Measurements from ENCODE around the gene PFKFB3.

Gene PFKFB3

DNA sequence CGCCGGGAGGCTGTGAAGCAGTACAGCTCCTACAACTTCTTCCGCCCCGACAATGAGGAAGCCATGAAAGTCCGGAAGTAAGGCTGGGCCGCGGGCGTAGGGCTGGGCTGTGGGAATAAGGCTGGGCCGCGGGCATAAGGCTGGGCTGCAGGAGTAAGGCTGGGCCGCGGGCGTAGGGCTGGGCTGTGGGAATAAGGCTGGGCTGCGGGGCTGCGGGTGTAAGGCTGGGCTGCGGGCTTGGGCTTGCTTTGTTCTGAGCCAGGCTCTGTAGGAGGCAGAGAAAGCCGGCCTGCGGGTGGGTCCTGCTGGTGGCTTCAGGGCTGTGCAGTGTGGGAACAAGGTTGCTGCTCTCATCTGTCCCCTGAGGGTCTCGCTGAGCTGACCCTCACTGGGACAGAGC, 12.5 kb downstream of the PFKFB3 start:
- in situ Hi-C loops (cut with MboI; ENCODE audit: low pct_unique_long_range_greater_than_20kb, low sequenced_read_pairs) = loop anchor here (25.0 kb wide), 1 partner anchor 172 kb away; no protein-coding TSS in a partner anchor
- no peak for DNase-seq

DNA sequence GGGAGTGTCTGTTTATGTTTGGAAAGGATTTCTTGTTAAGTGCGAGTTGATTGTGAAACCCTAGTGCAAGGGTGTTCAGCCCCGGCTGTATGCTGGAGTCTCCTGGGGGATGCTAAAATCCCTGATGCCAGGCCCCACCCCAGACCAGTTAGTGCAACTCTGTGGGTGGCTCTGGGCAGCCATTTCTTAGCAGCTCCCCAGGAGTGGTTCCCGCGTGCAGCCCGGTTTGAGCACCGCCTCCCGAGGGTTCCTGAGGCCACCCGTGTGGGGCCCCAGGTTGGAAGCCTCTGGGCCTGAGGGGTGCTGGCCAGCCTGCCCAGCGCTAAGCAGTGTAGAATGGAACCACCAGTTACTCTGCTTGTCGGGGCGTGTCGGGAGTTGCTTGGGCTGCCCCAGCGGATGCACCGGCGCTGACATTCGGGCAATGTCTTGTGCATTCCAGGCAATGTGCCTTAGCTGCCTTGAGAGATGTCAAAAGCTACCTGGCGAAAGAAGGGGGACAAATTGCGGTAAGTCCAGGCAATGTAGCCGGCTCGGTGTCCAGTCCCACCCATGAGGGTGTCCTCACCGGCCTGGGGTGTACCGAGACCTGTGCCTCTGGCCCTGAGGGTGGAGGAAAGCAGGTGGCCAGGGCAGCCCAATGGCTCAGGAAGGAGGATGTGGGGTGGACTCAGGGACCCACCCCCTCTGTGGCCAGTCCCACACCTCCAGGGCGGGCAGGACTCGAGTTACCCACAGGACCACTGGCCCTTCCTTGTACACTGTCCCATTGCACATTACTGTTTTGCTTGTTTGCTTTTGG, 13.2 kb downstream of the PFKFB3 start:
- DNase-seq = no peak
- in situ Hi-C loops (cut with MboI; ENCODE audit: low pct_unique_long_range_greater_than_20kb, low sequenced_read_pairs) = loop anchor here (25.0 kb wide), 1 partner anchor 171 kb away; no protein-coding TSS in a partner anchor

DNA sequence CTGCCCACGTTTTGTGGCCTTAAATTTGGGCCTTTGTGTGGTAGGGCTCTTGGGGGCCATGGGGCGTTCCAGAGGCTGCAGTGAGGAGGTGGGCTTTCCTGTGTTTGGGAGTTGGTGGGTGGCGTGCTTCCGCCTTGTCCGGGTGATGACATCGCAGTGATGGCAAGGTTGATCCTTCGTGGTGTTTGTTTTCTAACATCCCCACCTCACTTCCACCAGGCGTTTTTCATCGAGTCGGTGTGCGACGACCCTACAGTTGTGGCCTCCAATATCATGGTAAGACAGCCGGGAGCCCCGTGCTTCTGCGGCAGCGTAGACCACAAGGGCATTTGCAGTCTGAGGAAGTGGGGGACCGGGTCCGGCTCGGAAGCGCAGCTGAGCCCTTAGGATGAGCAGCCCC, 14.2 kb downstream of the PFKFB3 start:
- no peak for DNase-seq
- in situ Hi-C loops (cut with MboI; ENCODE audit: low pct_unique_long_range_greater_than_20kb, low sequenced_read_pairs) = loop anchor here (25.0 kb wide), 1 partner anchor 170 kb away; no protein-coding TSS in a partner anchor

DNA sequence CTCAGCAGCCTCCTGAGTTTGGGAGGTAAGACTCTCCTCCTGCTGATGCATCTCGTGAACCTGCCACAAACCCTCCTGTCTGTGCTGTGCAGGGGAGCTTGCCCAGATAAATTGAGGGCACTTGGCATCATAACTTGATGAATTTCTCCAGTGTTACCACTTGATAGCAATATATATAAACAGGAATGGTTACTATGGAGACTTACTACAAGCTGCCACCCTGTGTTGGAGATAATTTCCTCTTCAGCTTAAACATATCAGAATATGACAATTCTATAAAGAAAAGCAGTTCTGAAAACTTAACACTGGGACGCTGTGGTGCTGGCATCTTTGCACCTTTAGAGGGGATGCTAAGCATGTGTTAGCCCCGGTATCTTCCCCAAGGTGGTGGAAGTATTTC, 14.9 kb downstream of the PFKFB3 start:
- in situ Hi-C loops (cut with MboI; ENCODE audit: low pct_unique_long_range_greater_than_20kb, low sequenced_read_pairs) = loop anchor here (25.0 kb wide), 1 partner anchor 170 kb away; no protein-coding TSS in a partner anchor
- no peak for DNase-seq

DNA sequence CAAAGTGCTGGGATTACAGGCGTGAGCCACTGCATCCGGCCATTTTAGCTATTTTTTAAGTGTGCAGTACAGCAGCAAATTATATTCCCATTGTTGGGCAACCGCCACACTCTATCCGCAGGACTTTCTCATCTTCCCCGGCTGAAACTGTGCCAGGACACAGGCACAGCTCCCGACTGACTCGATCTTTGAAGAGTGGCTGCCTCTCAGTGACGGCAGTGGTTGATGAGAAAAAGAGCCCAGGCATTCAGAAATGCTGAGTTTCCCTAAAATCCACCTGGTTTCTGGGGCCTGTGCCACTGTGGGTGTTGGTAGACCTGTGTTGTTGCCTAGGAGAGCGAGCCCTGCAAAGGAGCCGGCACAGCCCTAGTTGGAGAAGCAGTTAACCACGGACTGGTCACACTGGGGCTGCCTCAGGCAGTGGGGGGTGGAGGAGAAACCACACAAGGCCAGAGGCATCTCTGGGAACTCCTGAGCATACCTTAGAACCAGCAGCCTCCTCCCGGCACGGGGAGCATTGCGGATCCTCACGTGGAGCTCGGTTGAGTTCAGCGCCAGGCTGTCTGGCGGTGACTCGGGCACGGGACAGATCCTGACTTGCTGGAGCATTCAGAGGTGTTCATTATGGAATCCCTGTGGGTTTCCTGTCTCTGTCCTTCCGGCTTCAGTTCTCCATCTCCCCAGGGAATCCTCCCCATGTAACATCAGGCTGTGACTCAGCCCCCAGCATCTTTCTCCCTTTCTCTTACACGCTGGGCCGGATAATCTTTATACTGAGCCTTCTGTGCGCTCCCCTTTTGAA, 16.2 kb downstream of the PFKFB3 start:
- no peak for DNase-seq
- in situ Hi-C loops (cut with MboI; ENCODE audit: low pct_unique_long_range_greater_than_20kb, low sequenced_read_pairs) = loop anchor here (25.0 kb wide), 1 partner anchor 168 kb away; no protein-coding TSS in a partner anchor

DNA sequence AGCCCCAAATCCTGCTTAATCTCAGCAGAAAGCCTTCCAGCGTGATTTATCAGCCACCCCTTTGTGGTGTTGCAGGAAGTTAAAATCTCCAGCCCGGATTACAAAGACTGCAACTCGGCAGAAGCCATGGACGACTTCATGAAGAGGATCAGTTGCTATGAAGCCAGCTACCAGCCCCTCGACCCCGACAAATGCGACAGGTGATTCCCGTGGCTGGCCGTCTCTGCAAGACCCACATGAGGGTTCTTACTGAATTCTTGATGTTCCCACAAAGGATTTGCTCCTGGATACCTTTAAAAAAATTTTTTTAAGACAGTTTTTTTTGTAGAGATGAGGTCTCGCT, 16.7 kb downstream of the PFKFB3 start:
- in situ Hi-C loops (cut with MboI; ENCODE audit: low pct_unique_long_range_greater_than_20kb, low sequenced_read_pairs) = loop anchor here (25.0 kb wide), 1 partner anchor 168 kb away; no protein-coding TSS in a partner anchor
- no peak for DNase-seq

DNA sequence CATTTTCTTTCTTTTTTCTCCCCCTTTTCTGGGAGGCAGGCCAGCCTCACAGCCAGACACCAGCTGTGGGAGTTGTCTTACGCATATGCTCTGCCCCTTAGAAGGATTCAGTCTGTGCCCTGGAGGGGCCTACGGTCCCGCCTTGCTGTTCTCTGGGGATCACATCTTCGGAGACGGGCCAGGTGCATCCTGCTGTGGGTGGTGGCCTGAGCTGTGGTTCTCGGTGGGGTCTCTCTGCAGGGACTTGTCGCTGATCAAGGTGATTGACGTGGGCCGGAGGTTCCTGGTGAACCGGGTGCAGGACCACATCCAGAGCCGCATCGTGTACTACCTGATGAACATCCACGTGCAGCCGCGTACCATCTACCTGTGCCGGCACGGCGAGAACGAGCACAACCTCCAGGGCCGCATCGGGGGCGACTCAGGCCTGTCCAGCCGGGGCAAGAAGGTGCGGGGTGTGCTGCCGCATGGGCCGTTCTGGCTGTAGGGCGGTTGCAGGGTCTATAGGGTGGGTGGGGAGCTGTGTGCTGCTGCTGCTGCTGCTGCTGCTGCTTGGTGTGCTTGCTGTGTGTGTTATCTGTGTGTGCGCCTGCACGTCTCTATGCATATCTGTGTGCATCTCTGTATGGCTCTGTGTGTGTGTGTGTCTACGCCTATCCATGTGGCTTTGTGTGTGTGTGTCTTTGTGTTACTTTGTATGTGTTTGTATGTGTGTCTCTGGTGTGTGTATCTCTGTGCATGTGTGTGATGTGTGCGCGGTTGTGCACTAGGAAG, 17.9 kb downstream of the PFKFB3 start:
- in situ Hi-C loops (cut with MboI; ENCODE audit: low pct_unique_long_range_greater_than_20kb, low sequenced_read_pairs) = loop anchor here (25.0 kb wide), 1 partner anchor 167 kb away; no protein-coding TSS in a partner anchor
- no peak for DNase-seq

DNA sequence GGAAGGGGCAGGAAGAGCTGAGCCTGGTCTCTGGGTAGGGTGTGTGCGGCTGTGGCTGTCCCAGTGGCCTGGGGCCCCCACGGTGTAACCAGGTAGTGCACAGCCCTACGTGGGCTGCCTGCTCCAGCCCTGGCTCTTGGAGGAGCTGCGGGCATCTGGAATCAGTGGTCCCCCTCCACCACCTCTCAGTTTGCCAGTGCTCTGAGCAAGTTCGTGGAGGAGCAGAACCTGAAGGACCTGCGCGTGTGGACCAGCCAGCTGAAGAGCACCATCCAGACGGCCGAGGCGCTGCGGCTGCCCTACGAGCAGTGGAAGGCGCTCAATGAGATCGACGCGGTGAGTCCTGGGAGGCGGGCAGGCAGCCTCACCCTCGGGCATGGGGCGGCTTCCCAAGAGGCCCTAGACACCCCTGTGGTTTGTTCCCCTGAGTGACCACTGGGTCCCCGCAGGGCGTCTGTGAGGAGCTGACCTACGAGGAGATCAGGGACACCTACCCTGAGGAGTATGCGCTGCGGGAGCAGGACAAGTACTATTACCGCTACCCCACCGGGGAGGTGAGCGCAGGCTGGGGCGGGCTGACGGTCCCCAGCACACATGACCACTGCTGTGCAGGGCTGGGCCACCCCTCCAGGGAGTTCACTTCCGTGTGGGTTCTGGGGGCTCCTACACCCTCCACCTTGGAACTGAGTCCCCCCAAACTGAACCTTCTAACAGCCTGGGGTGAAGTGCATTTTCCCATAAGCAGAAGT, 18.6 kb downstream of the PFKFB3 start:
- in situ Hi-C loops (cut with MboI; ENCODE audit: low pct_unique_long_range_greater_than_20kb, low sequenced_read_pairs) = loop anchor here (25.0 kb wide), 1 partner anchor 166 kb away; no protein-coding TSS in a partner anchor
- DNase-seq = no peak

DNA sequence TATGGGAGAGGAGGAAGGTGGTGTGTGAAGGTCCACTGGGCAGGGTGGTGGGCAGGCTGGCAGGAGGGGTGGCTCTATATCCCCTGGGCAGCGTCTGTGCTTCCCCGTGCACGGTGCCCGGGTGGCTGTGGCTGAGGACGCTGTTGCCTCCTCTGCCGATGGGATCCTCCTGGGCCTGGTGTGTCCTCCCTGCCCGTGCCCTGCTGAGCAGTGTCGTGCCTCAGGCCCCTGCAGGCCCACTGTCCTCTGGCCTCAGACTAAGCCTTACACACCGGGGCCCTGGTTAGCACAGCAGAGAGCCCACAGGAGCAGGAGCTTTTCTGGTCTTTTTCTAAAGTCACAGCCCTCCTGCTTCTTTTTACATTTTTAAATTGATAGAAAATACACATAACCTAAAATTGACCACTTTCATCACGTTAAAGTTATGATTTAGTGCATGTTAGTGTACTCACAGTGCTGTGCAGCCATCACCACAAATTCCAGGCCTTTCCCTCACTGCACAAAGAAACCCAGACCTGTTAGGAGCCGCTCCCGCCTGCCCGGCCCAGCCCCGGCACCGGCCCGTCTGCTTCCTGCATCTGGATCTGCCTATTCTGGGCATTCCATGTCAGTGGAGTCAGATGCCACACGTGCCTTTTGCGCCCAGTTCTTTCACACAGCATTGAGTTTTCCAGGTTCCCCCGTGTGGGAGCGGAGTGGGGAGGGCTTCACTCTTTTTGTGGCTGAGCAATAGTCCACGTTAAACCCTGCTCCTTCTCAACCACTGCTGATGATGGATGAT, 19.4 kb downstream of the PFKFB3 start:
- no peak for DNase-seq
- in situ Hi-C loops (cut with MboI; ENCODE audit: low pct_unique_long_range_greater_than_20kb, low sequenced_read_pairs) = loop anchor here (25.0 kb wide), 1 partner anchor 165 kb away; no protein-coding TSS in a partner anchor

DNA sequence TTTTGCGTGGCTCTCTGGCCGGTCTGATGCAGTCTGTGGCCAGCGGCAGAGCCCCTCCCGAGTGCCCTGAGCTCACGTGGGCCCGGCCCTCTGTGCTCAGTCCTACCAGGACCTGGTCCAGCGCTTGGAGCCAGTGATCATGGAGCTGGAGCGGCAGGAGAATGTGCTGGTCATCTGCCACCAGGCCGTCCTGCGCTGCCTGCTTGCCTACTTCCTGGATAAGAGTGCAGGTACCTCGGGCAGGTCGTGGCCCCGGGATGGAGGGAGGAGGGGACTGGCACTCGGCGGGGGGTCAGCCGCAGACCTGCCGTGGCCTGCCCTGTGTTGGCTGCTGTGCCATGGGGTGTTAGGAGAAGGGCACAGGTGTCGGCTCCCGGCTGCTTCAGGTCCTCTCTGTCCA, 20.0 kb downstream of the PFKFB3 start:
- no peak for DNase-seq
- in situ Hi-C loops (cut with MboI; ENCODE audit: low pct_unique_long_range_greater_than_20kb, low sequenced_read_pairs) = loop anchor here (25.0 kb wide), 1 partner anchor 165 kb away; no protein-coding TSS in a partner anchor

DNA sequence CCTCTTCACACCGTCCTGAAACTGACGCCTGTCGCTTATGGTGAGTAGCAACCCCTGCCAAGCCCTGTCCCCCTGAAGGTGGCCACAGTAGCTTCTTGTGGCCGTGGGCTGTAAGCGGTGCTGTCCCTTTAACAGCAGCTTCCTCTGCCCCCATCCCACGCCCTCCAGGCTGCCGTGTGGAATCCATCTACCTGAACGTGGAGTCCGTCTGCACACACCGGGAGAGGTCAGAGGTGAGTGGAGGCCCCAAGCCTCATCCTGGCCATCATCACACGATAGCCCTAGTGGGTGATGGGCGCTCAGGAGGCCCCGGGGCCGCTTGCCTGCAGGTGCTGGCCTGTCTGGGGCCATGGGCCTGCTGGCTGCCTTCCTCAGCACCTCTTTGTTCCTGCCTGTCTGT, 21.2 kb downstream of the PFKFB3 start:
- DNase-seq = no peak
- in situ Hi-C loops (cut with MboI; ENCODE audit: low pct_unique_long_range_greater_than_20kb, low sequenced_read_pairs) = loop anchor here (25.0 kb wide), 1 partner anchor 163 kb away; no protein-coding TSS in a partner anchor

DNA sequence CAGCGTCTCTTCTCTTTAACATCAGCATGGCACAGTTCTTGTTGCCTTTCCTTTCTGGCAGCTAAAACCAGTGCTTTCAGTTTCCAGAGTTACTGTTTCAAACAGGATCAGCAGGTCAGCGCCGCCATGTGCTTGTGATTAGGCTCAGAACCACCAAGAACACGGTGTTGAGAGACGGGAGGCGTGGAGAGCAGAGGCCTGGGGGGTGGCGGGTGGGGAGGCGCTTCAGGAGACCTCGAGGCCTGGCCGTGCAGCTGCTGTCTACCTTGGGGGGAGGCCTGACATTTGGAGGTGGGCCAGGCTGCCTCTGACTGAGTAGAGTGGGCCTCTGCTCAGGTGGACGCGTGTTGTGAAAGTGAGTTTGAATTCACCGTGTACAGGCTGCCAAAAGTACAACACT, 22.0 kb downstream of the PFKFB3 start:
- no peak for DNase-seq
- in situ Hi-C loops (cut with MboI; ENCODE audit: low pct_unique_long_range_greater_than_20kb, low sequenced_read_pairs) = loop anchor here (25.0 kb wide), 1 partner anchor 163 kb away; no protein-coding TSS in a partner anchor

DNA sequence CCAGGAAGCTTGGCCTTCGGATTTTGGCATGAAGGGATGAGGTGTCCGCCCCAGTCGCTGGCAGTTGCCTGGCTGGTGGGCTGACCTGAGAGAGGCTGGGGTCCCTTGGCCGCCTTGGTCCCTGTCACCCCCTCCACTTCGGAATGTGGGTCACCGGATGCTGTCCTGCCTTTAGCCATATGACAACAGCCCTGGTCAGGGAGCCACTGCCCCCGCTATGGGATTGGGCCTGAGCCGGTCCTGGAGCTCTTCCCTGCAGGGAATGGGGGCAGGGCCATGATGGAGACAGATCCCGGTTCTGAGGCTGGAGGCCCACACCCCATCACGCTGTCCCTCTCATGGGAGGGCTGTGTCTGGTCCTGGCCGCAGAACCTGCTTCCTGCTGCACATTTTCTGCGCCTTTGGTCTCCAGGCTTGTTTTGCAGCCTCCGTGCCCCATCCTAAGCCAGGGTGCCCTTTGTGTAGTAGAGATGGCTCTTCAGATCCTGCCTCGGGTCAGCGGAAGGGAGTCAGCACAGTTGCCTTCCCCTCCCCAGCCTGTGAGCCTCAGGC, 22.6 kb downstream of the PFKFB3 start:
- DNase-seq = no peak
- in situ Hi-C loops (cut with MboI; ENCODE audit: low pct_unique_long_range_greater_than_20kb, low sequenced_read_pairs) = no loop called here

DNA sequence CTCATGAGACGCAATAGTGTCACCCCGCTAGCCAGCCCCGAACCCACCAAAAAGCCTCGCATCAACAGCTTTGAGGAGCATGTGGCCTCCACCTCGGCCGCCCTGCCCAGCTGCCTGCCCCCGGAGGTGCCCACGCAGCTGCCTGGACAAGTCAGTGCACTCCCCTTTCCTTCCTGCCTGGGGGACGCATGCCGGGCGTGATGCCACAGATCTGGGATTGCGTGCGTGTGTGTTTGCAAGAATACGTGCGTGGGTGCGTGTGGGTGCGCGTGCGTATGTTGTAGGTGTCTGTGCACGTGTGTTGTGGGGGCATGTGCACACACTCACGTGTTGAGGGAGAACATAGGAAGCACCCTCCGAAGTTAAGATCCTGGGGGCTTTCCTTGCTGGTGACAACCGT, 23.5 kb downstream of the PFKFB3 start:
- in situ Hi-C loops (cut with MboI; ENCODE audit: low pct_unique_long_range_greater_than_20kb, low sequenced_read_pairs) = no loop called here
- no peak for DNase-seq

DNA sequence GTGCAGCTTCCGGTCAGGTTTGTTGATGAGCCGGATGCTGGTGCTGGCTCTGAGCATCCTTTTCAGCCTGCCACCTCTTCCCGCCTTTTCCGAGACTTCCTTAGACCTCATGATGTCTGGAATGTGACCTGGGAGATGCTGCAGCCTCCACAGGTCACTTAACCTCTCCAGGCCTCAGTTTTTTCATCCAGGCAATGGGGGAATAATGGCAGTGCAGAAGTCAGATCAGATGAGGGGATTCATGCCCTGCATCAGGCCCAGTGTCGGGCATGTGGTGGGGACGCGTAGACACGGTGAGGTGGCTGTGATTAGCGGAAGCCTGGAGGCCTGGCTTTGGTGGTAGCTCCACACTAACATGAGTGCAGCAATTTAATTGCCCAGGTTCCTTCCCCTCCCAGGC, 24.6 kb downstream of the PFKFB3 start:
- in situ Hi-C loops (cut with MboI; ENCODE audit: low pct_unique_long_range_greater_than_20kb, low sequenced_read_pairs) = no loop called here
- DNase-seq = no peak

DNA sequence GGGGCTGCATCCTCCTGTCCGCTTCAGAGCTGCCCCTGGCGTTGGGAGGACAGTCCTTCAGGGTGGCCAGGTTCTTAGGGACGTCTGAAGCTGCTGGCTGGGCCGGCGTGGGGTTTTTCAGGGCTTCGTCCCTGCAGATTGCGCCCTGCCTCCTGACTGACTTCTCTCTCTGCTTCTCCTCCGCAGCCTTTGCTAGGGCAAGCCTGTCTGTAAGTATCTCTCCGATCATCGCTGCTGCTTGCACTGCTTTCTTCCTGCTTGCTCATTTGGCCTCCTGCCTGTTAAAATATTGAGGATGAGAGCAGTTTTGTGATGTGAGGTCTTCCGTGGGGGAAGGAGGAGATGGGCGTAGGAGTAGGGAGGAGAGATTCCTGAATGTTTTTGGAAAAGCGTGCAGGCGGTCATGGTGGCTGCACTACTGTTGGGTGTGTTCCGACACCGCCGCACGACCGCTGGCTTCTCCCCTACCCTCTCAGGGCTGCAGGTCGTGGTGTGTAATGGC, 25.3 kb downstream of the PFKFB3 start:
- in situ Hi-C loops (cut with MboI; ENCODE audit: low pct_unique_long_range_greater_than_20kb, low sequenced_read_pairs) = no loop called here
- DNase-seq = no peak

DNA sequence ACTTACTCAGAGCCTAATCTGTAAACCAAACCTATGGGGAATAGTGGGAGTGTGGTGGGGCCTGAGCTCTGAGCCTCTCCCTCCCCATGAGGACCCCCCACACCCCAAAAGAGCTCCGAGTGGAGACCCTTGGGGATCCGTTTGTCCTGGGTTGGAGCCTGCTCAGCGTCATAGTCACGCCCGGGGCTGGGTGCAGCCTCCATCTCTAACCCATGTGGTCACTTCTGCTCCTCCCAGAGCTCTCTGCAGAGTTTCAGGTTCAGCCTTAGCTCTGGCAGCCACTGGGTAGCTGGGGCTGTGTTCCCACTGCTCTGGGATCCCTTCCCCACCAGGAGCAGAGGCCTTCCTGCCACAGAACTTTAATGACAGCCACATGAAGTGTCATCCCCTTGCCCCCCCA, 25.9 kb downstream of the PFKFB3 start:
- DNase-seq = no peak
- in situ Hi-C loops (cut with MboI; ENCODE audit: low pct_unique_long_range_greater_than_20kb, low sequenced_read_pairs) = no loop called here
